Effector memory CD4-positive, alpha-beta T cell (primary cell): Measurements from ENCODE around the gene PPM1J.

Experiments used
- DNase-seq, 3 donors: peaks; one replicate each; pipeline ENCODE4 v3.0.0-alpha.2; 2020
- H3K27ac ChIP-seq: 2 replicates; pipeline ENCODE4 v1.7.0; 2013; ENCODE audit warnings: mild to moderate bottlenecking, low read length, moderate library complexity; ENCODE audit not compliant: insufficient read depth, poor library complexity, severe bottlenecking
- H3K27me3 ChIP-seq: replicated peaks from 2 replicates; pipeline ENCODE4 v1.7.0; 2013; ENCODE audit warnings: mild to moderate bottlenecking, low read length; ENCODE audit not compliant: insufficient read depth, control insufficient read depth, poor library complexity, severe bottlenecking
- H3K36me3 ChIP-seq: 2 replicates; pipeline ENCODE4 v1.7.0; 2013; ENCODE audit warnings: mild to moderate bottlenecking, low read length, moderate library complexity; ENCODE audit not compliant: control insufficient read depth, insufficient read depth
- H3K4me1 ChIP-seq: 2 replicates; pipeline ENCODE4 v1.7.0; 2013; ENCODE audit warnings: low read length, mild to moderate bottlenecking; ENCODE audit not compliant: control insufficient read depth, insufficient read depth, poor library complexity, severe bottlenecking
- H3K4me3 ChIP-seq: 2 replicates; pipeline ENCODE4 v1.7.0; 2013; ENCODE audit warnings: low read length, low read depth, mild to moderate bottlenecking; ENCODE audit not compliant: insufficient read depth, poor library complexity, severe bottlenecking
- H3K9me3 ChIP-seq: 2 replicates; pipeline ENCODE4 v1.7.0; 2013; ENCODE audit warnings: mild to moderate bottlenecking, low read length, moderate library complexity; ENCODE audit not compliant: control insufficient read depth

PPM1J gene

DNA sequence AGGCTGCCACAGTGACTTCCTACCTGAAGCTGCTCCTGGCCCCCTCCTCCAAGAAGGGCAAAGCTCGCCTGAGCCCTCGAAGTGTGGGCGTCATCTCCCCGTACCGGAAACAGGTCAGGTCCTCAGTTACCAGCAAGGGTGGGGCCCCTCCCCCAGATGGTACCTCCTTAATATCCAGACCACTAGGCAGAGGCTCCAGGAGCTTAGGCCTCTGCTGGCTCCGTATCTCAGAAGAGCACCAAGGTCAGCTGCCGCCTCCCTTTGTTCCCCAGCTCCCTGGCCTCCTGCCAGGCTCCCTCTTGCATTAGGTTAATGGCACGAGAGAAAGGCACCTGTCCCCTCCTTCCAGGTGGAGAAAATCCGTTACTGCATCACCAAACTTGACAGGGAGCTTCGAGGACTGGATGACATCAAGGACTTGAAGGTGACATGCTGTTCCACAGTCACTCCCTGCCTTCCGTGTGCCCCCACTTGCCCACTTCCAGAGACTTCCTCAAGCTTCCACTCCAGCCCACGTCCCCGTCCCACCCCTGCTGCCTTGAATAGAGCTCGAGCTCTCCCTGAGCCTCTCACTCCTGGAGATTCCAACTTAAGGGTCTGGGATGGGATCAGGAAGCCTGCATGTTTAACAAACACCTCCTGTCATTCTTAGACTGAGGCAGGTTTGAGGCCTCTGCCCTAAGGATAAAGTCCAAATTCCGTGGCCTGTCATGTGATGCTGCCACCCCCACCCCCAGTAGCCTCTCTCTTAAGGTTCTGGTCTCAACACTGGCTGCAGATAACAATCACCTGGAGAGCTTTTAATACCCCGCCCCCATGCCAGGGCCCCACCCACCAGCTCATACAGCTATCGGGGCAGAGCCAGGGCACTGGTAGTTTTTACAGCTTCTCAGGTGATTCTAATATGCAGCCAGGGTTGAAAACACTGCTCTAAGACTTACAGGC lies 16.5 kb downstream of the PPM1J start:
- Histone ChIP-seq H3K4me3 (no peak overlapping the region), H3K4me1 (peaks cover 14% of the 10 kb centered on the region), H3K9me3 (no peaks in the 10 kb centered on the region), H3K36me3 (peaks cover 40% of the 10 kb centered on the region), H3K27ac (peak overlapping the region; percentile 13), H3K27me3 (no peaks in the 10 kb centered on the region)
- DNase-seq = no peak

DNA sequence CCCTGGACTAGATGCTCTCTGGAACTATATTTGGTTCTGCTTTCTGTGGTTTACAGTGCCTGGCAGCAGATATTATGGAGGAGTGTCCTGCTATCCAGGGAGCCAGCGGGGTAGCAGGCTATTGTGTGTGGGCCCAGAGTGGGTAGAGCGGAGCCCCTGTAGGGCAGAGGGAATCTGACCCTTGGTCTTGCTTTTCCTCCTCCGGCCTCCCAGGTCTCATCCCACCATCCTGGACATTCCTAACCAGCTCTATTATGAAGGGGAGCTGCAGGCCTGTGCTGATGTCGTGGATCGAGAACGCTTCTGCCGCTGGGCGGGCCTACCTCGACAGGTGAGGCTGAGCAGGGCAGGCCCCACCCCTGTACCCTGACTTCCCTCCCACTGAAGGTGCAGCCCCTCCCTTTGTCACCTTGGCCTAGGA lies 17.3 kb downstream of the PPM1J start:
- Histone ChIP-seq H3K9me3 (no peaks in the 10 kb centered on the region), H3K4me3 (no peak overlapping the region), H3K36me3 (peaks cover 44% of the 10 kb centered on the region), H3K27ac (no peak overlapping the region), H3K4me1 (peaks cover 14% of the 10 kb centered on the region), H3K27me3 (no peaks in the 10 kb centered on the region)
- DNase-seq = no peak

DNA sequence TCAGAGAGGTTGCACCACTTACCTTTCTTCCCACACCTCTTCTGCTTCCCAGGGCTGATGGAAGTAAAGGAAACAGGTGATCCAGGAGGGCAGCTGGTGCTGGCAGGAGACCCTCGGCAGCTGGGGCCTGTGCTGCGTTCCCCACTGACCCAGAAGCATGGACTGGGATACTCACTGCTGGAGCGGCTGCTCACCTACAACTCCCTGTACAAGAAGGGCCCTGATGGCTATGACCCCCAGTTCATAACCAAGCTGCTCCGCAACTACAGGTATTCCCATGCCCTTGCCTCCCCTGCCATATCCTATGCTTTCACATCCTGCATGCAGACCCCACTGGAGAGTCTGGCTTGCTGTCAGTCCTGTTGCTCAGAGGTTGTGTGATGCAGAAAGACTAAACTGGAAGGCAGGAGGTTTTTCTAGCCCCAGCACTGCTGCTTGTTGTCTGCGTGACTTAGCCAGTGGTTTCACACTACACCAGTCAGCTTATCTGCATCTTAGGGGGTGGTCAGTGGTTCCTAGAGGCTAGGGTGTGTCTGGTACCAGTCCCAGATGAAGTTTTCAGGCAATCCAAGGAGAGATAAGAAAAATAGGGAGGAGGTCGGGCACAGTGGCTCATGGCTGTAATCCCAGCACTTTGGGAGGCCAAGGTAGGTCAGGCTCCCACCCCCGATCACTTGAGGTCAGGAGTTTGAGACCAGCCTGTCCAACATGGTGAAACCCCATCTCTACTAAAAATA lies 18.4 kb downstream of the PPM1J start:
- Histone ChIP-seq H3K36me3 (peaks cover 54% of the 10 kb centered on the region), H3K27me3 (no peaks in the 10 kb centered on the region), H3K9me3 (no peaks in the 10 kb centered on the region), H3K4me3 (no peak overlapping the region), H3K27ac (no peak overlapping the region), H3K4me1 (peaks cover 14% of the 10 kb centered on the region)
- DNase-seq = no peak

DNA sequence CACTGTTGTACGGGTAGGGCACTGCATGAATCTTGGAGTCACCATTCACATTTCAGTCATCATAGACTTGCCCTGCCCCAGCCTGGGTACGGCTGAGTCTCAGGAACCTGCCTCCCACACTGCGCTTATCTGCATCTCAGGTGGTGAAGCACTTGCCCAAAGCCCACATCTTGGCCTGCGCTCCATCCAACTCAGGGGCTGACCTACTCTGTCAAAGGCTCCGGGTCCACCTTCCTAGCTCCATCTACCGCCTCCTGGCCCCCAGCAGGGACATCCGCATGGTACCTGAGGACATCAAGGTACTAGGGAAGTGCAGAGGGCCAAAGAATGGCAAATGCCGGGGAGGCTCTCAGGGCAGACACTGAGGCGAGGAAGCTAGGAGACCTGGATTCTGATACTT lies 19.9 kb downstream of the PPM1J start:
- Histone ChIP-seq H3K27ac (no peak overlapping the region), H3K9me3 (no peaks in the 10 kb centered on the region), H3K4me3 (no peak overlapping the region), H3K36me3 (peaks cover 58% of the 10 kb centered on the region), H3K4me1 (peaks cover under 1% of the 10 kb centered on the region), H3K27me3 (no peaks in the 10 kb centered on the region)
- DNase-seq = no peak

DNA sequence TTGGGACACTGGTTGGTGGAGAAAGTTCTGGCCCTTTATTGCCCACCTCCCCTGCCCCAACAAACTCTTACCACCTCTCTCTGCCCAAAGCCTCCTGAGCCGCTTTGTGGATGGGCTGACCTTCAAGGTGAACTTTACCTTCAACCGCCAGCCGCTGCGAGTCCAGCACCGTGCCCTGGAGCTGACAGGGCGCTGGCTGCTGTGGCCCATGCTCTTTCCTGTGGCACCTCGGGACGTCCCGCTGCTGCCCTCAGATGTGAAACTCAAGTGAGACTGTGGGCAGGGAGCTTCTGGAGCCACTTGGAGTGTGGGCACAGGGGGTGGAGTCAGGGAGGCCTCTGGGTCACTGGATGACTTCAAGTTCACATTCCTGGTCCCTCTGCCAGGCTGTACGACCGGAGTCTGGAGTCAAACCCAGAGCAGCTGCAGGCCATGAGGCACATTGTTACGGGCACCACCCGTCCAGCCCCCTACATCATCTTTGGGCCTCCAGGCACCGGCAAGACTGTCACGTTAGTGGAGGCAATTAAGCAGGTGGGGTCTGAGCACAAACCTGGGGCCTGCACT lies 20.7 kb downstream of the PPM1J start:
- peaks cover 61% of the 10 kb centered on the region for H3K36me3 ChIP-seq
- H3K4me1 ChIP-seq = no peaks in the 10 kb centered on the region

DNA sequence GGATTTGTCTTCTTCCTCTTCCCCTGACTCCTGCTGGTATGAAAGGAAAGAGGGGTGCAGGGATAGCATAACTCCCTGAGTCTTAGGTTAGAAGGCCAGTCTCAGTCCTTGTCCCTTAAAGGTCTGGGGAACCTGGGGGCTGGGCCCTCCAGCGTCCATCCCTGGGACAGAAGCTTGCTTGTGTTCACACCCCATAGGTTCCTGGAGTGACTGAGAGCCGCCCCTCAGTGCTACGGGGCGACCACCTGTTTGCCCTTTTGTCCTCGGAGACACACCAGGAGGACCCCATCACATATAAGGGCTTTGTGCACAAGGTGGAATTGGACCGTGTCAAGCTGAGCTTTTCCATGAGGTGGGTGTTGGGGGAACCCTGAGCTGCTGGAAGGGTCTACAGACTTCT lies 21.3 kb downstream of the PPM1J start:
- no peak overlapping the region for H3K4me3 ChIP-seq
- no peaks in the 10 kb centered on the region for H3K27me3 ChIP-seq
- H3K36me3 ChIP-seq = peaks cover 64% of the 10 kb centered on the region
- H3K4me1 ChIP-seq = no peaks in the 10 kb centered on the region
- H3K9me3 ChIP-seq = no peaks in the 10 kb centered on the region
- DNase-seq = no peak
- no peak overlapping the region for H3K27ac ChIP-seq

More for the DNA sequence above, 20.7 kb downstream of the PPM1J start:
- H3K4me3 ChIP-seq = no peak overlapping the region
- no peak overlapping the region for H3K27ac ChIP-seq
- DNase-seq = no peak
- H3K9me3 ChIP-seq = no peaks in the 10 kb centered on the region
- no peaks in the 10 kb centered on the region for H3K27me3 ChIP-seq

DNA sequence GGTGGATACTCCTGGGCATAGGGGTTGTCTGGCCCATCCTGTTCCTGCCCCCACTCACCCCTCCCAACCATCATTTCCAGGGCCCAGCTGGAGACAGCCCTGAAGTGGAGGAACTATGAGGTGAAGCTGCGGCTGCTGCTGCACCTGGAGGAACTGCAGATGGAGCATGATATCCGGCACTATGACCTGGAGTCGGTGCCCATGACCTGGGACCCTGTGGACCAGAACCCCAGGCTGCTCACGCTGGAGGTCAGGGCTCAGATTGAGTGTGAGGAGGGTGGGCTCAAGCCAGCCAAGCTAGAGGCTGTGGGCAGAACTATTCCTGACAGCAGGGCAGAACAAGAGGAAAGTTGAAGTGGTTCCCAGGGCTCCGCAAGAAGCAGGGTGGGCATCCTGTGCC lies 22.5 kb downstream of the PPM1J start:
- no peaks in the 10 kb centered on the region for H3K9me3 ChIP-seq
- peaks cover 58% of the 10 kb centered on the region for H3K36me3 ChIP-seq
- H3K27ac ChIP-seq = no peak overlapping the region
- no peak for DNase-seq
- no peaks in the 10 kb centered on the region for H3K27me3 ChIP-seq
- no peaks in the 10 kb centered on the region for H3K4me1 ChIP-seq
- no peak overlapping the region for H3K4me3 ChIP-seq

DNA sequence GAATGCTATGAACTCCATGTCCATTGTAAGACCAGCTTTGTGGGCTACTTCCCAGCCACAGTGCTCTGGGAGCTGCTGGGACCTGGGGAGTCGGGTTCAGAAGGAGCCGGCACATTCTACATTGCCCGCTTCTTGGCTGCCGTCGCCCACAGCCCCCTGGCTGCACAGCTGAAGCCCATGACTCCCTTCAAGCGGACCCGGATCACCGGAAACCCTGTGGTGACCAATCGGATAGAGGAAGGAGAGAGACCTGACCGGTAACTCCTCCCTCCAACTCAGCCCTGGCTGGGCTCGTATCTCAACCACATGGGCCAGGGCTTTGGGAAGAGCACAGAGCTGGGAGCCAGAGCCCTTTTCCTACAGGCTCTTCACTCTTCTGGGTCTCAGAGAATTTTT lies 25.3 kb downstream of the PPM1J start:
- H3K4me3 ChIP-seq = no peak overlapping the region
- no peak overlapping the region for H3K27ac ChIP-seq
- no peak for DNase-seq
- no peaks in the 10 kb centered on the region for H3K9me3 ChIP-seq
- H3K36me3 ChIP-seq = peaks cover 40% of the 10 kb centered on the region
- no peaks in the 10 kb centered on the region for H3K27me3 ChIP-seq
- no peaks in the 10 kb centered on the region for H3K4me1 ChIP-seq

DNA sequence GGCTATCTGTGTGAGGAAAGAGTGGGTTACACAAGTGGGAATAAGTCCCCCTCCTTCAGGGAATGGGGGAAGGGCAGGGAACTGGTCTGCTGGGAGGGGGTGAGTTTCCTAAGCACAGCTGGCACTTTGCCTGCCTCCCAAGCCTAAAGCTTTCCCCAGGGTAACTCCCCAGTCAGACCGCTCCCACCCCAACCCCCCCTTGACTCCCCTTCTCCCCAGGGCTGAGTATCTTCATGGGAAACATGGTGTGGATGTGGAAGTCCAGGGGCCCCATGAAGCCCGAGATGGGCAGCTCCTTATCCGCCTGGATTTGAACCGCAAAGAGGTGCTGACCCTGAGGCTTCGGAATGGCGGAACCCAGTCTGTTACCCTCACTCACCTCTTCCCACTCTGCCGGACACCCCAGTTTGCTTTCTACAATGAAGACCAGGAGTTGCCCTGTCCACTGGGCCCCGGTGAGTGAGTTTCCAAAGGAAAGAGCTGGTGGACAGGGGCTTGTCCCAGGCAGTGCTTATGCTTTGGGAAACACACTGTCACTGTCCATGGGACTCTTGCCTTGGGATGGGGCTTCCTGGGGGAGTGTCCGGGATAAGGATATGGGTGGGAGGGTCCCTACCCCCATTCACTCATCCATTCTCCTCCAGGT lies 25.8 kb downstream of the PPM1J start:
- Histone ChIP-seq H3K9me3 (no peaks in the 10 kb centered on the region), H3K36me3 (peaks cover 35% of the 10 kb centered on the region), H3K4me3 (no peak overlapping the region), H3K4me1 (no peaks in the 10 kb centered on the region), H3K27me3 (no peaks in the 10 kb centered on the region), H3K27ac (no peak overlapping the region)
- no peak for DNase-seq
